Mononuclear cell (primary cell): ENCODE results near the gene APOD. TPM values are rescaled to one million over a fixed set of nuclear protein-coding genes. Genes with fewer than 3 reads are reported as not detected.
"Not testable (repeated sequence)": the region's sequence is repeated elsewhere in the genome, so short reads cannot be mapped to it uniquely, and the experiment has no call there.

Experiments
- H3K27me3 ChIP-seq: 2 replicates; pipeline ENCODE4 v1.6.0; 2011; ENCODE audit warnings: low read length, control low read depth; ENCODE audit not compliant: insufficient read depth
- H3K4me1 ChIP-seq: 2 replicates; pipeline ENCODE4 v1.5.1; 2011; ENCODE audit warnings: mild to moderate bottlenecking, low read length, control low read depth; ENCODE audit not compliant: insufficient read depth
- H3K4me3 ChIP-seq: 2 replicates; pipeline ENCODE4 v1.5.1; 2011; ENCODE audit warnings: mild to moderate bottlenecking, low read length, moderate library complexity
- H3K9me3 ChIP-seq: 2 replicates; pipeline ENCODE4 v1.5.1; 2011; ENCODE audit warnings: low read depth, mild to moderate bottlenecking, control low read depth, low read length
- total RNA-seq: library from RNA; depleted of rRNA; stranded (reverse); fragments of >200 nt; gene quantifications from one replicate; pipeline ENCODE4 v1.2.3, GENCODE V29; 2012

Gene APOD
- total RNA-seq = not detected

DNA sequence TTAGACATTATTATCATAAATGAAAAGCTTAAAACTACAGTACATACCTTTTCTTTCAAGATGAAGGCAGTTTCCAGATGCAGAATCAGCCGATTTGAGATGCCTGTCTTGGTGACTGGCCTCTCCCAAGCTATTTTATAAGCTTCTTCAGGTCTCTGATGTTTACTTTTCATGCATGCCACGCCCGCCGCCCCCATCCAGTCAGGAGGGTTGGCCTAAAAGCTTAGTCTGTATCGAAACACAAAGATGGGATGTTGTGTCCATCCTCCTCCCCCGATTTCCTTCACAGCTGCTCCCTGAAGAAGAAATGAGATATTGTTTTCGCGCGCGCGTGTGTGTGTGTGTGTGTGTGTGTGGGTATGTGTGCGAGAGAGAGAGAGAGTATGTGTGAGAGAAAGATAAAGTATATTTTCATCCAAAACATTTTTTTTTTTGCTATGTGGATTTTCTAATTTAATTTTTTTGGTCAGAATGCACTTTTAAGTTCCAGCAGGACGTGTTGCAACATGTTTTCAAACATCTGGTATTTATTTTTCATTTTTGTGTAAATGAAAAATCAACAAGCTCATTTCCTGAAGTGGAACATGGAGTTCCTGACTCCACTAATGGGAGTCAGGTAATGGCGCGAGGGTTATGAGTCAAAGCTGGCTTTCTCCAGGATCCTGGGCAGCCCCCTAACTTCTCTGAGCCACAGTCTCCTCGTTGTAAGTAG lies at the start of gene APOD:
APOD (minus strand) TSS at position 110 of the 712 bp plus-strand sequence. CDS start 4,479 bp downstream, outside the sequence.
- peaks cover 18% of the 10 kb centered on the region for H3K27me3 ChIP-seq
- H3K4me1 ChIP-seq = peaks cover 14% of the 10 kb centered on the region
- H3K9me3 ChIP-seq = no peaks in the 10 kb centered on the region
- H3K4me3 ChIP-seq = no peak within 1 kb of the TSS

DNA sequence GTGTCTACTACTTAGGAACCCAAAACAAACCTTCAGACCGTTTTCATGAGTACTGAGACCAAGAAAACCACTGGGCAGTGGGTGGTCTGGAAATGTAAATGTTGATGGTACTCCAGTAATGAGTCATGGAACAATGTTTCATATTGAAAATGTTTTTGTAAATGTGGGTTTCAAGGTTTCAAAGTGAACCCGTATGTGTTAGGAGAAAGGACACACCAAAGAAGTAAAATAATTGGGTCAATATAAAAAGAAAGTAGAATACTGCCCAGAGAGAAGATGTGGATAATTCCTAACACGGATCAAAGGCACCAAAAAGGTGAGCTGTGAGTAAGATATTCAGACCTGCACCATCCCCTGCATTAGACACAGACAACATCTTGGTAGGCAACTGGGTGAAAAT lies 49.6 kb upstream of the APOD start:
- not testable (repeated sequence) for H3K9me3 ChIP-seq, H3K4me3 ChIP-seq, H3K27me3 ChIP-seq, H3K4me1 ChIP-seq

DNA sequence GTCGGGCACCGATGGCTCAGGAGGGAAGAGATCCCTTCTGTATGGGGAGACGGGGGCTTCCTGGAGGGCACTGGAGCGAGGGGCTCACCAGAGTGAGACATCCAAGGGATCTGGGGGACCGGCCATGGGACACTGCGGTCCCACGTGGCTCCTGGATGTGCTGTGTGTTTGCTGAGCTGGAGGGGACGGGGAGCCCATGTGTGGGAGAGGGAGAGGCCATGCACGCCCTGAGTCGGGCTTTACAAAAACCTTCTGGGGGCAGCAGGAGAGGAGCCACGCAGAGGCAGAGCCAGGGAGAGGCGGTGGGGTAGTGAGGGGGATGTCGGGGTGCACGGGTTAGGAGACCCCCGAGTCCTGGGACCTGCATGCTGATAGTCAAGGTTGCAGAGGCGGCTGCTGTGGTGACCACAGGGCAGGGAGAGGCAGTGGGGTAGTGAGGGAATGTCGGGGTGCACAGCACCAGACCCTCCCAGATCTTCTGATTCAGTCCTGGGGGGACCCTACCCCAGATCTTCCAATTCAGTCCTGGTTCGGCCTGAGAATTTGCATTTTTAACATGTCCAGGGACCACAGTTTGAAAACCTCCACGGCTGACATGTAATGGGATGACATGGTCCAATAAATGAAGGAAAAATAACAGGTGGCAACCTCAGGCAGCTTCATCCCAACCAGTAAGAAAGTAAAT lies 48.9 kb upstream of the APOD start:
- not testable (repeated sequence) for H3K4me1 ChIP-seq, H3K4me3 ChIP-seq, H3K9me3 ChIP-seq, H3K27me3 ChIP-seq

DNA sequence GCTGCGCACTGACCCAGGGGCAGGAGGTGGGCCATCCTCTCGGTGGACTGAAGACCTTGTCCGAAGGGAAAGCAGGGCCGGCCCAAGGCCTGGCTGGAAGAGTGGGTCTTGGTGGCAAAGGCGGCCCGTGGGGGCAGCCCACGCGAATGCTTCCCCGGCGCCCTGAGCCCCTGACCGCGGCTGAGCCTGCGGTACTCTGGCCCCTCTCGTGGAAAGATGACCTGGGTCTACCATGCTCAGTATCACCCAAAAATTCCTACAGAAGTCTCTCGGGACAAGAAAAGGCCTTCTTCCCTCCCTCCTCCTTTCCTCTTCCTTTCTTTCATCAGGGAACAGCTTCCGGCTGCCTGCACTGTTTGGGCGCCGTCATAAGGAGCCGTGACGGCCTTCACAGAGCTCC lies 48.3 kb upstream of the APOD start:
- not testable (repeated sequence) for H3K4me1 ChIP-seq

DNA sequence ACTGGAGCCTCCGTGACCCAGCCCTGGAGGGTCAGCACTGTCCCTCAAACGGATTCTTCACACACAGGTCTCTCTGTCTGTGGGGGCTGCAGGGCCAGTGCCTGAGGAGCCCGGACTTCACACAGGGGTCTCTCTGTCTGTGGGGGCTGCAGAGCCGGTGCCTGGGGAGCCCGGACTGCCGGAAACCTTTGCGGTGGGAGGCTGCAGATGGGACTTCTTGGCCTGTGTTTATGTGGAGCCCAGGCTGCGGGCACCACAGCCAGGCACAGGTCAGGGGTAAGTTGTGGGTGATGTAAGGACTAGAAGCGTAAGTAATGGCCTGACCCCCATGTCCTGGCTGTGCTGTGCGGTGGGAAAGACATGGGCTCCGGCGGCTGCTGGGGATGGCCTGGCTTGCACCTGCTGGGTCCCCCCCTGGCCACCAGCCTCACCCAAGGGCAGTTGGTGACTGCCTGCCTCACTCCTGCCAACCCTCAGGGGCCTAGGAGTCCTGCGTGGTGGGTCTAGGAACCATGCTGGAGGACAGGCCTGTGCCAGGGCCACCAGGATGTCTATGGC lies 47.3 kb upstream of the APOD start:
- not testable (repeated sequence) for H3K27me3 ChIP-seq, H3K4me1 ChIP-seq, H3K9me3 ChIP-seq, H3K4me3 ChIP-seq

More for the DNA sequence above, 48.3 kb upstream of the APOD start:
- not testable (repeated sequence) for H3K4me3 ChIP-seq, H3K9me3 ChIP-seq, H3K27me3 ChIP-seq

DNA sequence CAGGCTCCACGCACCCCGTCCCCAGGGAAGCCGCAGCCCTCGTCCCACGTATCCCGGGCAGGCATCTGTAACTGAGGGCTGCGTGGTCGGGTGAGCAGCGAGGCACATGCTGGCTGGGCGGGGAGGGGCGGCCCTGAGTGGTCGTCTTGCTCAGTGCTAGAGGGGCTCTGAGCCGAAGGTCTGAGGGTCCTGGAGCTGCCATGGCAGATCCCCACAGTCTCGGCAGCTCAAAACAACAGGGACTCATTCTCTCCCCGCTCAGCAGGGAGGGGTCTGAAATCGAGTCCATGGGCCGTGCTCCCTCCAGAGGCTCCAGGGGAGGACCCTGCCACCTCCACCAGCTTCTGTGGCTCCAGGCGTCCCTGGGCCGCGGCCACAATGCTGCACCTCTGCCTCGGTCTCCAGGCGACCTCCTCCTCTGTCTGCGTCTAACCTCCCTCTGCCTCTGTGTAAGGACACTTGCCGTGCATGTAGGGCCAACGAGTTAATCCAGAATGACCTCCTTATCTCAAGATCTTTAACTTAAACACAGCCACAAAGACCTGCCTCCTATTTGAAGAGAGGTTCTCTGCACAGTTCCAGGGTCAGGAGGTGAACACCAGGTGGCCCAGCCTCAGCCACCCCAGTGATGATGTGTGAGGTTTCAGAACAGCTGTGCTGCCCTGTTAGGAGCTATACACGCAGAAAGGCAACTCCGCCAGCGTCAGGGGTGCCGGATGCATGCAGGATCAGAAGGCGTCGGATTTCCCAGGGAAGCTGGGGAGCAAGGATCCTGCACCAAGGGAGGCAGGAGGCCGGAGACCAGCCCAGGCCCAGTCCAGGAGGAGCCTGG lies 46.6 kb upstream of the APOD start:
- H3K9me3 ChIP-seq, H3K27me3 ChIP-seq, H3K4me1 ChIP-seq: not testable (repeated sequence)

DNA sequence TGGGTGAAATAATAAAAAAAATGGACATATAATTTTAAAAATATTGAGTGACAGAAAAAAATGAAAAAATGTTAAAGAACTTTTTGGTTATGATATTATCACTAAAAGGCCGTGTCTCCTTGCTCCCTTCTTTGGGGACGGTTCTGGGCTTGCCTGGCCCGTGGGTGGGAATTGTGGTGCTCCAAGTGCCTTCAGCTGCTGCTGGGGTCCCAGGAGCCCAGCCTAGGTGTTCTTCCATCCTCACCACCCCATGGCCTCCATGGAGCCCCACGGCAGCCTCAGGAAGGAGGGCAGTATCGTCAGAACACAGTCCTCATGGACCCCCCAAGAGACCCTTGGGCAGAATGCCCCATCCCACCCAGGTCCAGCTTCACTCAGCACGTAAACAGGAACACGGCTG lies 45.9 kb upstream of the APOD start:
- H3K27me3 ChIP-seq, H3K4me3 ChIP-seq, H3K4me1 ChIP-seq, H3K9me3 ChIP-seq: not testable (repeated sequence)

More for the DNA sequence above, 46.6 kb upstream of the APOD start:
- not testable (repeated sequence) for H3K4me3 ChIP-seq

DNA sequence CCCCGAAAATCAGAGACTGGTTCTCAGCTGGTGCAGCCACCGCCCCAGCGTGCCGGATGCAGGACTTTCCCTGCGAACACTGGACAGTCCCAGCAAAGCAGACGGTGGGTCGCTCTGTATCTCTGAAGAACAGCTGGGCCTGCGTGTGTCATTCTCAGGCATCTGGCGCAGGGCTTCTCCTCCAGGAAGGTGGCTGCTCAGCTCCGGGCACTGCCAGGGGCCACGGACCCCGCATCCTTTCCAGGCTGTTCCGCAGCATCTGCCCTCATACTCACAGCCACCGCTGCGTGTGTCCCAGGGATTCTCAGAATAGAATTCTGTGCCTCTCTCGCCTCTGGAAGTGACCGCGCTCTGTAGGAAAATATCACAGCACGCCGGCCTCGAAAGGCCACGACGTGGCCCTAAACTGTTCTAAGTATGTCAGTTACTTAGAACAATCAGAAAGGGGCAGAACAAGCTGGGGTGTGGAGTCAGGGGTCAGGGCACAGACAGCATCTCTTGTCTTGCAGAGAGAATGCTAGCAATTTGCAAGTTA lies 44.7 kb upstream of the APOD start:
- H3K9me3 ChIP-seq, H3K4me3 ChIP-seq, H3K27me3 ChIP-seq, H3K4me1 ChIP-seq: not testable (repeated sequence)

DNA sequence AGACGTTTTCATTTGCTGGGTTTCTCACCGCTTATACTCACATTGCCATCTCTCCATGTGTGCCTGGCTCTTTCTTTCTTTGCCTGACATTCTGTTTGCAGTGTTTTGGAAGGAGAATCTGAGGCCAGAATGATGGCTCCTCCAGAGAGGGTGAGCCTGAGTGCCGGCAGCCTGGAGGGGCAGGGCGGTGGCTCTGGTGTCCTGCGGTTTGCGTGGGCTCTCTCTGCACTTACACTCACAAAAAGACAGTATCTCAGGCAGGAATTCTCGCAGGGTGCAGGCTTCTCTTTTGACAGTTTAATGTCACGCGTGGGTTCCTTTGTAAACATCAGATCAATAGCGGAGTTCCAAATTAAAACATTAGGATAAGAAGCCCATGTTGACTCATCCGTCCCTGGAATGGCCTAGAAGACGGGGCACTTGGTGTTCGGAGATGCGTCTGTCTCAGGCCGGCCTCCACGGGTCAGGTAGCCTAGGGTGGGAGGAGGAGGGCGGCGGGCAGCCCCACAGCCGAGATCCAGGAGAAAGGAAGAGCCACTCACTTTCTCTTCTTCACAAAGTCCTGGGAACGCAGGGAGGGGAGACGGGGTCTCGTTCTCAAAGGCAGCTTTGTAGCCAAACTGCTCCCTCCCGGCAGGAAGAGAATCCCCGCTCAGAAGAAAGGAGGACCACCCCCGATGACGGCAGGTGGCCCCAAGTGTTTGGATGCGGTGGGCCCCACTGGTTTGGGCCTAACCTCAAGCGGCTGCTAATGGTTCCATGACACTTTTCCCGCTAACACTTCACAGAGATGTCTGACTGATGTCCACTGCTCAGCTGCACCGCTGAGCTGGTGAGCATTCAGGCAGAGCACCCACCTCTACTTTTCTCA lies 44.0 kb upstream of the APOD start:
- H3K9me3 ChIP-seq, H3K4me3 ChIP-seq, H3K4me1 ChIP-seq, H3K27me3 ChIP-seq: not testable (repeated sequence)

DNA sequence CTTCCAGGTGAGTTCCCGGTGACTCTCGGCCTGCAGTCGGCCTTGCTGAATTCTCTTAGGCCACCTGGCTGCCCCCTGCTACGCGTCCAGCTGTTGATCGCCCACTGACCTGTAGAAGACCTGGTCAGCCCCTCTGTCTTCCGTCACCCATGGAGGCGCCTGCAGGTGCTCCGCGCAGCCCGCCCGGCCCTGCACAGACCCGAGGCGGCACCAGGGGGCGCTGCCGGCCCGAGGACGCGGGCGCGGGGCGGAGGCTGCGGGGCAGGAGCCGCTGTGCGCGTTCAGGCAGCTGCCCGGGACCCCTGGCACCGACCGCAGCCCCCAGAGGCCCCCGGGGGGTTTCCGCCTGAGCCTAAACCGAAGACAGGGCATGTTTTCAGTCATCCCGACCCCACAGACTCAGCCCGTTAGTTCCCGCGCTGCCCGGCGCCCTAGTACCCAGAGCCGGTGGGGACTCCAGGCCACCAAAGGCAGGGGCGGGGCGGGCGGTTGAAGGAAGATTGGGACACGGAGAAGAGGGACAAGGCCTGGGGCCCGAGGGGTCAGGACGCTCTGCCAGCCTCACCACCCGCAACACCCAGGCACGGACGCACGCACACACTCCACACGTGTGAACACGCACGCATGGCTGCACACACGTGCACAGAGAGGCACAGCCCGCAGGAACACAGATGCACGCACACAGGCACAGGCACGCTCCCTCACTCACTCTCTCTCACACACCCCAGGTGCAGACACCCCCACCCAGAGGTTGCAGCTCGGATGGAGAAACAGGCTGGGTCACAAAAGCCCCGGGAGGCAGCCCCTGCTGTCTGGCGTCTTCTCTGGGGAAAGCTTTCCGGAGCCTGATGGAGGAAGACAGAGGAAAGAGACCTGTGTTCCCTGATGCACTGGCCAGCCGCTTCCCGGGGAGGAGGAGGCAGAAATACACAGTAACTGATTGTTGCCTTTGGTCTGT lies 41.1 kb upstream of the APOD start:
- not testable (repeated sequence) for H3K4me3 ChIP-seq, H3K27me3 ChIP-seq, H3K9me3 ChIP-seq, H3K4me1 ChIP-seq

DNA sequence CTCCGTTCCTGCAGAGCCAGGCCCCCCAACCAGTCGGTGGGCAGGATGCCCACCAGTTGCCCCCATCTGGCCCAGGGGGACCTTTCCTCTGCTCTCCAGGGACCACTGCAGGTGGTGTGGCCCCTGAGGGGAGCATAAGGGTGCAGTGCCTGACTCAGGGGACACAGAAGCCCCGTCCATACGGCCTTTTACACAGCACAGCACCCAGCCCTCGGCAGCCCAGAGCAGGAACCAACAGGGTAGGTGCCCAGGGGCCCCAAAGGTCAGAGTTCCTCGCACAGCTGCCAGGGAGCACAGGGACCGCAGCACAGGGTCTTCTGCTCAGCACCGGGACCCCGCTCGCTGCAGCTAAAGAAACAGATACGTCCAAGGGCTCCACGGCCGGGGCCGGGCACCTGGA lies 40.4 kb upstream of the APOD start:
- not testable (repeated sequence) for H3K9me3 ChIP-seq, H3K27me3 ChIP-seq, H3K4me1 ChIP-seq, H3K4me3 ChIP-seq

DNA sequence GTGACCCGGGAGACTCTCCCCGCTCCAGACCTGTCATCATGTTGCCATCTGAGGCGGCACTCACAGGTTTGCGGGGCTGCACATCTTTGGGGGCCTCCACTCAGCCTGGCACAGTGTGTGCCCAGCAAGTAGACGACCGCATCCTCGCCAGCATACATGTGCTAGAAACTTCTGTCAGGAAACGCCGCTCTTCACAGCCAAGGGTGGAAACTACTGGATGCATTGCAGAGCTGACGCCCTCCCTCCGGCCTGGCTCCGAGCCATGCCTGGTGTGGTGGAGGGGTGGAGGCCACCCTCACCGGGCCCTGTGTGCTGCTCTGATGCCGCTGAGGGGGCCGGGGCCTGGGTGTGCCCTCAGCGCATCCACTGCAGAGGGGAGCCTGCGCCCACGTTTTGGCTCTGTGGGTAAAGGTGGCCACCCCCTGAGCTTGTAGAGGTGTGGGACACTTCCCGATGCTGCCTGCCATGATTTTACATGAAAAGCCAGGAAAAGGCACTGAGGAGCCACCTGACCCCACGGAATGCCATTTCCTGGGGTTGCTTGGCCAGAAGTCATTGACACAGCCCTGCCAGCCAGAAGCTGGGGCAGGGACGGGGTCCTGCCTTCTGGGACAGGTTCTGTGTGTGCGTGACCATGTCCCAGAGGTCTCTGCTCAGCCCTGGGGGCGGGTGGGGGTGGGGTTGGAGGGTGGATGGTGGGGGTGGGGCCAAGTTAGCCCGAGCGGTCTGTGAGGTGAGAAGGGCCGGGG lies 39.7 kb upstream of the APOD start:
- not testable (repeated sequence) for H3K9me3 ChIP-seq, H3K4me1 ChIP-seq, H3K4me3 ChIP-seq, H3K27me3 ChIP-seq

DNA sequence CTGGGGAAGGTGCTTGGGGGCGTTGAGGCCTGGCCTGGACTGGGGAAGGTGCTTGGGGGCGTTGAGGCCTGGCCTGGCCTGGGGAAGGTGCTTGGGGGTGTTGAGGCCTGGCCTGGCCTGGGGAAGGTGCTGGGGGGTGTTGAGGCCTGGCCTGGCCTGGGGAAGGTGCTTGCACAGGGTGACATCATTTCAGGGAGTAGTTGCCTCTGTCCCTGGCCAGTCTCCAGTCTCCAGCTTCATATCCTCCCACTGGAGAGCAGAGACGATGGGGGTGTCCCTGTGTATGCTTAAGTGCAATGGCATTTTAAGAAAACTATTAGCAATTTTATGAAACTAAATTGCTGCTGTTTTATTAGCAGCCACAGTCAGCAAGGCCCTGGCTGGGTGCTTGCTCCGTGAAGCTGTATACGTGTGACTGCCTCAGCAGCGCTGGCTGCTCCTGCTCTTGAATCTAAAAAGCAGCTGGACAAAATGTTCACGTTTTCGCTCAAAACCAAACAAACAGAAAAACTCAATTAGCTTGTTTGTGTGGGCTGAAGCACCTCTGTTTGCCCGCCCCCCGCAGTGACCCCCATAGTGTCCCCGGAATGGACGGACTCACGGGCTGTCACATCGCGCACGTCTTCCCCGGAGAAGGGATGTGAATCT lies 38.9 kb upstream of the APOD start:
- not testable (repeated sequence) for H3K4me1 ChIP-seq

More for the DNA sequence above, 38.9 kb upstream of the APOD start:
- not testable (repeated sequence) for H3K27me3 ChIP-seq, H3K4me3 ChIP-seq, H3K9me3 ChIP-seq
